Suprapubic skin (tissue), 4 donors: ENCODE data around the gene TAGLN2.
"Not testable (repeated sequence)": the region's sequence is repeated elsewhere in the genome, so short reads cannot be mapped to it uniquely, and the experiment has no call there.

Experiments used
- EP300 ChIP-seq: sonication (generic); formaldehyde crosslinking; IDR thresholded peaks from one replicate; pipeline ENCODE4 v1.6.1; 2017; ENCODE audit warnings: antibody characterized with exemption
- POLR2A ChIP-seq, 2 donors: fragments of 450-650 bp; IDR thresholded peaks; one replicate each; pipeline ENCODE4 v1.6.1; 2017; ENCODE audit warnings: antibody characterized with exemption in 2 of 2, mild to moderate bottlenecking in 2 of 2, moderate library complexity in 2 of 2
- POLR2AphosphoS5 ChIP-seq, 3 donors: sonication (generic); formaldehyde crosslinking; IDR thresholded peaks; one replicate each; pipeline ENCODE4 v1.6.1; 2017; ENCODE audit warnings: antibody characterized with exemption in 3 of 3
- TF ChIP-seq, protein P1 (sequence below), 2 donors: fragments of 200-600 bp in 1 of 2; fragments of 450-650 bp in 1 of 2; sonication (generic) in 1 of 2; IDR thresholded peaks; one replicate each; pipeline ENCODE4 v1.5.1; 2016 to 2019; ENCODE audit warnings: antibody characterized with exemption in 2 of 2, mild to moderate bottlenecking in 1 of 2, moderate library complexity in 1 of 2

- TF ChIP-seq, protein P1, sequence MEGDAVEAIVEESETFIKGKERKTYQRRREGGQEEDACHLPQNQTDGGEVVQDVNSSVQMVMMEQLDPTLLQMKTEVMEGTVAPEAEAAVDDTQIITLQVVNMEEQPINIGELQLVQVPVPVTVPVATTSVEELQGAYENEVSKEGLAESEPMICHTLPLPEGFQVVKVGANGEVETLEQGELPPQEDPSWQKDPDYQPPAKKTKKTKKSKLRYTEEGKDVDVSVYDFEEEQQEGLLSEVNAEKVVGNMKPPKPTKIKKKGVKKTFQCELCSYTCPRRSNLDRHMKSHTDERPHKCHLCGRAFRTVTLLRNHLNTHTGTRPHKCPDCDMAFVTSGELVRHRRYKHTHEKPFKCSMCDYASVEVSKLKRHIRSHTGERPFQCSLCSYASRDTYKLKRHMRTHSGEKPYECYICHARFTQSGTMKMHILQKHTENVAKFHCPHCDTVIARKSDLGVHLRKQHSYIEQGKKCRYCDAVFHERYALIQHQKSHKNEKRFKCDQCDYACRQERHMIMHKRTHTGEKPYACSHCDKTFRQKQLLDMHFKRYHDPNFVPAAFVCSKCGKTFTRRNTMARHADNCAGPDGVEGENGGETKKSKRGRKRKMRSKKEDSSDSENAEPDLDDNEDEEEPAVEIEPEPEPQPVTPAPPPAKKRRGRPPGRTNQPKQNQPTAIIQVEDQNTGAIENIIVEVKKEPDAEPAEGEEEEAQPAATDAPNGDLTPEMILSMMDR (IDR thresholded peaks at IDR 0.05) = not testable (repeated sequence)
- TF ChIP-seq POLR2A (IDR thresholded peaks at IDR 0.05); EP300; POLR2AphosphoS5 (IDR thresholded peaks at IDR 0.05): not testable (repeated sequence)
Observed at GRCh38 chr1:159904036-159904435, 21.3 kb downstream of the TAGLN2 start.
